ENCODE results near the gene RAB17. TPM values are rescaled to one million over a fixed set of nuclear protein-coding genes. Genes with fewer than 3 reads are reported as not detected.

The RAB17 gene
- polyA plus RNA-seq, 1 donor (not counting 4 experiments of a cell fraction or from before 2014, with no cell fraction given), result 2.4 TPM

DNA sequence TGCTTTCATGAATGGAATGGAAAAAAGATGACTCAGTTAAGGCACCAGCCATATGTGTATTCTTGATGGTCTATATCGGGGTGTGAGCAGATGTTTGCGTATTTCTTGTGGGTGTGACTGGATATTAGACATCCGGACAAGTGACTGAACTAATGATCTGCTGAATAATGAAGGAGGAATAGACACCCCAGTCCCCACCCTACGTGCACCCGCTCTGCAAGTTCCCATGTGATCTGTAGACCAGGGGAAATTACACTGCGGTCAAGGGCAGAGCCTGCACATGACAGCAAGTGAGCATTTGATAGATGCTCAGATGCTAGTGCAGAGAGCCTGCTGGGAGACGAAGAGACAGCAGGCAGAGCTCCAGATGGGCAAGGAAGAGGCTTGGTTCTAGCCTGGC is 36.6 kb downstream of the RAB17 start:
- TF ChIP-seq, protein P1, sequence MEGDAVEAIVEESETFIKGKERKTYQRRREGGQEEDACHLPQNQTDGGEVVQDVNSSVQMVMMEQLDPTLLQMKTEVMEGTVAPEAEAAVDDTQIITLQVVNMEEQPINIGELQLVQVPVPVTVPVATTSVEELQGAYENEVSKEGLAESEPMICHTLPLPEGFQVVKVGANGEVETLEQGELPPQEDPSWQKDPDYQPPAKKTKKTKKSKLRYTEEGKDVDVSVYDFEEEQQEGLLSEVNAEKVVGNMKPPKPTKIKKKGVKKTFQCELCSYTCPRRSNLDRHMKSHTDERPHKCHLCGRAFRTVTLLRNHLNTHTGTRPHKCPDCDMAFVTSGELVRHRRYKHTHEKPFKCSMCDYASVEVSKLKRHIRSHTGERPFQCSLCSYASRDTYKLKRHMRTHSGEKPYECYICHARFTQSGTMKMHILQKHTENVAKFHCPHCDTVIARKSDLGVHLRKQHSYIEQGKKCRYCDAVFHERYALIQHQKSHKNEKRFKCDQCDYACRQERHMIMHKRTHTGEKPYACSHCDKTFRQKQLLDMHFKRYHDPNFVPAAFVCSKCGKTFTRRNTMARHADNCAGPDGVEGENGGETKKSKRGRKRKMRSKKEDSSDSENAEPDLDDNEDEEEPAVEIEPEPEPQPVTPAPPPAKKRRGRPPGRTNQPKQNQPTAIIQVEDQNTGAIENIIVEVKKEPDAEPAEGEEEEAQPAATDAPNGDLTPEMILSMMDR (optimal IDR thresholded peaks at IDR 0.05 in 1 of 3, IDR thresholded peaks at IDR 0.05 in 1 of 3, conservative IDR thresholded peaks at IDR 0.05 in 1 of 3; ENCODE audit: extremely low read depth in 1 of 3, insufficient read depth in 2 of 3, low read length in 3 of 3), result no peak
- no peak for TF ChIP-seq EZH2 (IDR thresholded peaks at IDR 0.05; ENCODE audit: low read length)
- no peak overlapping the region for H3K9ac ChIP-seq (ENCODE audit: control insufficient read depth, extremely low read depth, insufficient read depth, low read length)
- no peak overlapping the region for H3K4me2 ChIP-seq (ENCODE audit: control insufficient read depth, extremely low read depth, insufficient read depth, low read depth, low read length)
- H3K27me3 ChIP-seq (ENCODE audit: control insufficient read depth, extremely low read depth, insufficient read depth, low read length), result peaks cover 12% of the 10 kb centered on the region
- H3K4me1 ChIP-seq (ENCODE audit: control insufficient read depth, extremely low read depth, insufficient read depth, low read length), result peaks cover under 1% of the 10 kb centered on the region
- no peak overlapping the region for H3K4me3 ChIP-seq (ENCODE audit: control insufficient read depth in 2 of 3, extremely low read depth in 1 of 3, insufficient read depth in 2 of 3, low read depth in 1 of 3, low read length in 3 of 3)
- DNase-seq (ENCODE audit: low read depth, low spot score) (no peak), FAIRE-seq (no peak)
- H3K36me3 ChIP-seq (ENCODE audit: control insufficient read depth in 2 of 2, extremely low read depth in 1 of 2, insufficient read depth in 2 of 2, low read length in 2 of 2), result no peaks in the 10 kb centered on the region
- no peaks in the 10 kb centered on the region for H3K9me3 ChIP-seq (ENCODE audit: control insufficient read depth, low read depth, low read length)
- no peaks in the 10 kb centered on the region for H3K79me2 ChIP-seq (ENCODE audit: control insufficient read depth, insufficient read depth, low read length)
- H3K9me1 ChIP-seq (ENCODE audit: control insufficient read depth, extremely low read depth, insufficient read depth, low read length), result no peaks in the 10 kb centered on the region
- dilution Hi-C loops (cut with MboI; ENCODE audit: extremely low pct_ligation_motif_present, low sequenced_read_pairs), result no loop called here
- H3K27ac ChIP-seq (ENCODE audit: control insufficient read depth, insufficient read depth, low read length), result no peak overlapping the region
- H4K20me1 ChIP-seq (ENCODE audit: control insufficient read depth, extremely low read depth, insufficient read depth, low read length), result no peaks in the 10 kb centered on the region
- H2AFZ ChIP-seq (ENCODE audit: control insufficient read depth, low read length), result no peak overlapping the region

DNA sequence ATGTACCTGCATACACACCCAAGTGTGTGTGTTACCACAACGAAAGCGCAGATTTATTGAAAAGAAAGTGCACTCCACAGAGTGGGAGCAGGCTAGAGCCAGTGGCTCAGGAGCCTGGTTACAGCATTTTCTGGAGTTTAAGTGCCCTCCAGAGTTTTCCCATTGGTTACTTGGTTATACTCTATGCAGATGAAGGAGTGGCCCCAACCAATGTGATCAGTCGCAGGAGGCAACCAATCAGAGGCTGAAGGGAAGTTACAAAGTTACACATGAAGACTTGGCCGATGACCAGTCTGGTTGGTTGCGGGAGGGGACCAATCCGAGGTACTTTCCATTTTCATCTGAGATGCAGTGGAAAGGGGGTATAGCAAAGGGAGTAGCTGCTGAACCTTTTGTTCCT is 37.6 kb downstream of the RAB17 start:
- Histone ChIP-seq H3K36me3 (ENCODE audit: control insufficient read depth in 2 of 2, extremely low read depth in 1 of 2, insufficient read depth in 2 of 2, low read length in 2 of 2) (no peaks in the 10 kb centered on the region), H3K4me1 (ENCODE audit: control insufficient read depth, extremely low read depth, insufficient read depth, low read length) (peaks cover 2% of the 10 kb centered on the region), H4K20me1 (ENCODE audit: control insufficient read depth, extremely low read depth, insufficient read depth, low read length) (no peaks in the 10 kb centered on the region), H3K9me1 (ENCODE audit: control insufficient read depth, extremely low read depth, insufficient read depth, low read length) (no peaks in the 10 kb centered on the region), H3K4me3 (ENCODE audit: control insufficient read depth in 2 of 3, extremely low read depth in 1 of 3, insufficient read depth in 2 of 3, low read depth in 1 of 3, low read length in 3 of 3) (no peak overlapping the region), H3K9me3 (ENCODE audit: control insufficient read depth, low read depth, low read length) (no peaks in the 10 kb centered on the region), H3K79me2 (ENCODE audit: control insufficient read depth, insufficient read depth, low read length) (no peaks in the 10 kb centered on the region), H3K9ac (ENCODE audit: control insufficient read depth, extremely low read depth, insufficient read depth, low read length) (no peak overlapping the region), H3K27me3 (ENCODE audit: control insufficient read depth, extremely low read depth, insufficient read depth, low read length) (peaks cover 12% of the 10 kb centered on the region), H2AFZ (ENCODE audit: control insufficient read depth, low read length) (no peak overlapping the region), H3K4me2 (ENCODE audit: control insufficient read depth, extremely low read depth, insufficient read depth, low read depth, low read length) (no peak overlapping the region), H3K27ac (ENCODE audit: control insufficient read depth, insufficient read depth, low read length) (no peak overlapping the region)
- FAIRE-seq, result no peak
- DNase-seq (ENCODE audit: low read depth, low spot score), result no peak
- TF ChIP-seq, protein P1 (optimal IDR thresholded peaks at IDR 0.05 in 1 of 3, IDR thresholded peaks at IDR 0.05 in 1 of 3, conservative IDR thresholded peaks at IDR 0.05 in 1 of 3; ENCODE audit: extremely low read depth in 1 of 3, insufficient read depth in 2 of 3, low read length in 3 of 3), result no peak
- TF ChIP-seq EZH2 (IDR thresholded peaks at IDR 0.05; ENCODE audit: low read length), result no peak
- dilution Hi-C loops (cut with MboI; ENCODE audit: extremely low pct_ligation_motif_present, low sequenced_read_pairs), result no loop called here

Measured in keratinocyte (primary cell).